SK-N-SH (cell line): Measurements from ENCODE around the gene CDH4. TPM values are rescaled to one million over a fixed set of nuclear protein-coding genes. Genes with fewer than 3 reads are reported as not detected.

Experiments
- CTCF ChIA-PET: fragments of 300-600, 350-600 bp; formaldehyde crosslinking; extraction: SDS; loops from one replicate; lab custom pipeline; 2021; lab: Yijun Ruan, JAX
- POLR2A ChIA-PET: fragments of 350-600 bp; sonication (Branson Sonifier 250); formaldehyde crosslinking; extraction: SDS; loops from one replicate; lab custom pipeline; 2020; ENCODE audit warnings: antibody characterized with exemption, inconsistent platforms; lab: Yijun Ruan, JAX
- DNase-seq: peaks from one replicate; pipeline ENCODE4 v3.0.0; 2012
- H2AFZ ChIP-seq: fragments of 200-600 bp; sonication (generic); 2 replicates; pipeline ENCODE4 v1.8.1; 2016; ENCODE audit warnings: antibody characterized with exemption, mild to moderate bottlenecking, low read depth
- H3F3A ChIP-seq: fragments of 200-600 bp; sonication (generic); replicated peaks from 2 replicates; pipeline ENCODE3; 2016; ENCODE audit warnings: antibody characterized with exemption, mild to moderate bottlenecking; ENCODE audit not compliant: insufficient read depth
- H3K27ac ChIP-seq, 2 experiments: fragments of 200-500 bp in 1 of 2; fragments of 200-600 bp in 1 of 2; sonication (Bioruptor generic) in 1 of 2; sonication (generic), shearing (Covaris generic) in 1 of 2; 2 replicates each; pipeline versions ENCODE4 v1.5.1 to v1.6.1; 2014 to 2016; ENCODE audit warnings: low read depth in 2 of 2, inconsistent platforms in 1 of 2, low read length in 1 of 2, mild to moderate bottlenecking in 1 of 2, mixed read lengths in 1 of 2
- H3K27me3 ChIP-seq: fragments of 200-600 bp; sonication (generic), shearing (Covaris generic); 2 replicates; pipeline ENCODE4 v1.6.1; 2016; ENCODE audit warnings: mixed run types; ENCODE audit not compliant: insufficient read depth
- H3K36me3 ChIP-seq, 2 experiments: fragments of 200-500 bp in 1 of 2; fragments of 200-600 bp in 1 of 2; sonication (Bioruptor generic) in 1 of 2; sonication (generic) in 1 of 2; replicated peaks in 1 of 2; 2 replicates each; pipeline versions ENCODE3 to v1.5.1; 2014 to 2016; ENCODE audit warnings: low read length in 1 of 2, mild to moderate bottlenecking in 1 of 2; ENCODE audit not compliant: insufficient read depth in 2 of 2, control insufficient read depth in 1 of 2
- H3K4me1 ChIP-seq, 2 experiments: fragments of 200-500 bp in 1 of 2; fragments of 200-600 bp in 1 of 2; sonication (Bioruptor generic) in 1 of 2; sonication (generic), shearing (Covaris generic) in 1 of 2; 2 replicates each; pipeline versions ENCODE4 v1.5.1 to v1.6.1; 2014 to 2016; ENCODE audit warnings: low read depth in 1 of 2, low read length in 1 of 2, mixed run types in 1 of 2; ENCODE audit not compliant: insufficient read depth in 2 of 2, control insufficient read depth in 1 of 2
- H3K4me2 ChIP-seq: fragments of 200-600 bp; sonication (generic), shearing (Covaris generic); 2 replicates; pipeline ENCODE4 v1.6.1; 2017; ENCODE audit warnings: mixed run types
- H3K4me3 ChIP-seq, 2 experiments: fragments of 200-500 bp in 1 of 2; fragments of 200-600 bp in 1 of 2; sonication (Bioruptor generic) in 1 of 2; sonication (generic), shearing (Covaris generic) in 1 of 2; 2 replicates each; pipeline versions ENCODE4 v1.5.1 to v1.8.1; 2014 to 2016; ENCODE audit warnings: low read depth in 2 of 2, inconsistent platforms in 1 of 2, low read length in 1 of 2, mild to moderate bottlenecking in 1 of 2, mixed read lengths in 1 of 2, moderate library complexity in 1 of 2
- H3K79me2 ChIP-seq: fragments of 200-600 bp; sonication (generic); 2 replicates; pipeline ENCODE4 v1.8.1; 2017; ENCODE audit warnings: mild to moderate bottlenecking; ENCODE audit not compliant: insufficient read depth
- H3K9ac ChIP-seq: fragments of 200-600 bp; sonication (generic); 2 replicates; pipeline ENCODE4 v1.6.1; 2017; ENCODE audit warnings: mixed run types
- H3K9me2 ChIP-seq: fragments of 200-600 bp; sonication (generic); 2 replicates; pipeline ENCODE4 v1.6.1; 2017; ENCODE audit warnings: mixed run types
- H3K9me3 ChIP-seq: fragments of 200-600 bp; sonication (generic); 2 replicates; pipeline ENCODE4 v1.6.1; 2017; ENCODE audit warnings: mixed run types, mild to moderate bottlenecking, moderate library complexity
- H4K20me1 ChIP-seq: fragments of 200-600 bp; sonication (generic); 2 replicates; pipeline ENCODE4 v1.6.1; 2017; ENCODE audit warnings: mild to moderate bottlenecking, mixed run types; ENCODE audit not compliant: insufficient read depth
- CHD2 ChIP-seq: fragments of 150-350 bp; IDR thresholded peaks from 2 replicates; pipeline ENCODE4 v1.6.1; 2018; ENCODE audit warnings: low read length; ENCODE audit not compliant: partially characterized antibody
- EZH2phosphoT487 ChIP-seq: fragments of 200-600 bp; sonication (generic); IDR thresholded peaks from 2 replicates; pipeline ENCODE4 v1.6.1; 2017; ENCODE audit warnings: low read depth, mixed run types, mild to moderate bottlenecking, antibody characterized with exemption, moderate library complexity, borderline replicate concordance
- FOXM1 ChIP-seq: IDR thresholded peaks from 2 replicates; pipeline ENCODE4 v1.4.0; 2012; ENCODE audit warnings: low read depth, mild to moderate bottlenecking
- GABPA ChIP-seq: IDR thresholded peaks from 2 replicates; pipeline ENCODE4 v1.4.0; 2012; ENCODE audit warnings: low read depth, mild to moderate bottlenecking
- GATA2 ChIP-seq: sonication (generic); formaldehyde crosslinking; IDR thresholded peaks from 2 replicates; pipeline ENCODE4 v1.5.0; 2020; ENCODE audit warnings: mild to moderate bottlenecking, missing genetic modification reagents
- JUND ChIP-seq: IDR thresholded peaks from 2 replicates; pipeline ENCODE4 v1.4.0; 2012
- NFIC ChIP-seq: IDR thresholded peaks from 2 replicates; pipeline ENCODE4 v1.4.0; 2012; ENCODE audit warnings: borderline replicate concordance
- RCOR1 ChIP-seq: fragments of 150-350 bp; IDR thresholded peaks from 2 replicates; pipeline ENCODE4 v1.6.1; 2017; ENCODE audit warnings: antibody characterized with exemption, low read length
- RFX5 ChIP-seq: IDR thresholded peaks from 2 replicates; pipeline ENCODE4 v1.6.1; 2012; ENCODE audit warnings: mild to moderate bottlenecking, improper control_type of control experiment, low read length
- SIN3A ChIP-seq: IDR thresholded peaks from 2 replicates; pipeline ENCODE4 v1.6.1; 2012; ENCODE audit warnings: low read depth, mild to moderate bottlenecking, low read length, moderate library complexity, borderline replicate concordance
- TAF1 ChIP-seq: IDR thresholded peaks from 2 replicates; pipeline ENCODE4 v1.6.1; 2012; ENCODE audit warnings: low read depth, mild to moderate bottlenecking, low read length, moderate library complexity, borderline replicate concordance
- TEAD4 ChIP-seq: IDR thresholded peaks from 2 replicates; pipeline ENCODE4 v1.4.0; 2012; ENCODE audit warnings: mild to moderate bottlenecking, borderline replicate concordance; ENCODE audit not compliant: insufficient read depth
- WGBS: methylation state at CpG from one replicate; pipeline ENCODE4 v1.1.6; 2017; ENCODE audit warnings: low lambda C conversion rate; 5-methylcytosine and 5-hydroxymethylcytosine counted together
- polyA plus RNA-seq, 3 experiments: library from polyadenylated mRNA; depleted of rRNA; stranded (reverse); fragments of >200 nt; gene quantifications; 2 replicates each; pipeline ENCODE4 v1.2.3, GENCODE V29; 2012
- TF ChIP-seq, protein P1 (sequence below): IDR thresholded peaks from 2 replicates; pipeline ENCODE4 v1.4.0; 2012; ENCODE audit warnings: low read depth, borderline replicate concordance

Gene CDH4
- polyA plus RNA-seq, 1 of the 3 experiments (the other 2 are of a cell fraction), result not detected

DNA sequence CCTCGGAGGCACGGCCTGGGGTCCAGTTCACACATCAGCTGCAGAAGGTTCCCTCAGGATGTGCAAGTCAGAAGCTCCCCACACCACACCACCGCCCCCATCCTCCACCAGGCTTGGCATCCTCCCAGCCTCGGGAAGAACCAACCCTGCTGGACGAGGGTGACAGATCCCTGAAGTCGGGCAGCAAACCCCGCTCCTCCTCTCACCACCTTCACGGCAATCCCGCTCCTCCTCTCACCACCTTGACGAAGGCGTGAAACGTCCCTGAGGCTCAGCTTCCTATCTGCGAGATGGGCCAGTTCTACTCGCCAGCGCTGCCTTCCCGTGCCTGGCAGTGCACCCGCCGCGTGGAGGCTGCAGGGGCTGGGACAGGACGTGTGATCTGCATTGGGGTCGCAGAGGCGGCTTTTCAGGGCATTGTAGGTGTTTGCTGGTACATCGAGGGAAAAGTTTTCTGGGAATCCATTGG lies 486.6 kb downstream of the CDH4 start:
- WGBS, result 72% methylated on average over 19 of the region's 23 CpGs
- Histone ChIP-seq H3K4me2 (no peak overlapping the region), H2AFZ (no peak overlapping the region), H3K79me2 (no peaks in the 10 kb centered on the region), H4K20me1 (no peaks in the 10 kb centered on the region), H3K27me3 (no peaks in the 10 kb centered on the region), H3K9ac (no peak overlapping the region), H3K4me3 (no peak overlapping the region), H3K4me1 (no peaks in the 10 kb centered on the region), H3K9me2 (no peaks in the 10 kb centered on the region), H3K36me3 (no peaks in the 10 kb centered on the region), H3K27ac (no peak overlapping the region), H3F3A (no peaks in the 10 kb centered on the region), H3K9me3 (no peaks in the 10 kb centered on the region)
- POLR2A ChIA-PET, result no interaction called here
- no peak for DNase-seq
- no peak for TF ChIP-seq JUND
- TF ChIP-seq, protein P1, sequence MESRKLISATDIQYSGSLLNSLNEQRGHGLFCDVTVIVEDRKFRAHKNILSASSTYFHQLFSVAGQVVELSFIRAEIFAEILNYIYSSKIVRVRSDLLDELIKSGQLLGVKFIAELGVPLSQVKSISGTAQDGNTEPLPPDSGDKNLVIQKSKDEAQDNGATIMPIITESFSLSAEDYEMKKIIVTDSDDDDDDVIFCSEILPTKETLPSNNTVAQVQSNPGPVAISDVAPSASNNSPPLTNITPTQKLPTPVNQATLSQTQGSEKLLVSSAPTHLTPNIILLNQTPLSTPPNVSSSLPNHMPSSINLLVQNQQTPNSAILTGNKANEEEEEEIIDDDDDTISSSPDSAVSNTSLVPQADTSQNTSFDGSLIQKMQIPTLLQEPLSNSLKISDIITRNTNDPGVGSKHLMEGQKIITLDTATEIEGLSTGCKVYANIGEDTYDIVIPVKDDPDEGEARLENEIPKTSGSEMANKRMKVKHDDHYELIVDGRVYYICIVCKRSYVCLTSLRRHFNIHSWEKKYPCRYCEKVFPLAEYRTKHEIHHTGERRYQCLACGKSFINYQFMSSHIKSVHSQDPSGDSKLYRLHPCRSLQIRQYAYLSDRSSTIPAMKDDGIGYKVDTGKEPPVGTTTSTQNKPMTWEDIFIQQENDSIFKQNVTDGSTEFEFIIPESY, result no peak
- no peak for TF ChIP-seq SIN3A
- no peak for TF ChIP-seq RFX5
- TF ChIP-seq FOXM1, result no peak
- TF ChIP-seq GABPA, result no peak
- TF ChIP-seq CHD2, result no peak
- no peak for TF ChIP-seq TEAD4
- CTCF ChIA-PET, result no interaction called here

- no peaks in the 10 kb centered on the region for H3K27me3 ChIP-seq
- no peaks in the 10 kb centered on the region for H4K20me1 ChIP-seq
- H3K4me1 ChIP-seq, result no peaks in the 10 kb centered on the region
- ChIA-PET POLR2A (no interaction called here), CTCF (no interaction called here)
- H2AFZ ChIP-seq, result no peak overlapping the region
- H3K27ac ChIP-seq, result no peak overlapping the region
- no peak overlapping the region for H3K4me2 ChIP-seq
- no peak for DNase-seq
- no peaks in the 10 kb centered on the region for H3K36me3 ChIP-seq
- no peak overlapping the region for H3K4me3 ChIP-seq
- H3K9me2 ChIP-seq, result no peaks in the 10 kb centered on the region
- WGBS, result 57% methylated on average over 15 of the region's 19 CpGs
- no peaks in the 10 kb centered on the region for H3K79me2 ChIP-seq
- H3K9ac ChIP-seq, result no peak overlapping the region
- H3K9me3 ChIP-seq, result no peaks in the 10 kb centered on the region
- no peaks in the 10 kb centered on the region for H3F3A ChIP-seq
- no peak for TF ChIP-seq RCOR1
- TF ChIP-seq GATA2, result no peak
- no peak for TF ChIP-seq EZH2phosphoT487
- TF ChIP-seq JUND, result no peak
- no peak for TF ChIP-seq TAF1
- no peak for TF ChIP-seq NFIC
These were observed 487.2 kb downstream of the CDH4 start for GRCh38 chr20:61739086-61739831.
